HL-60/S4 (cell line): ENCODE results near the gene PRDM5.

ENCODE experiments used
- in situ Hi-C: fragments of 300-500 bp; cut with MboI; formaldehyde crosslinking; loops from 2 replicates; pipeline ENCODE4 v1.14.3; 2022; ENCODE audit warnings: low sequenced_read_pairs

Gene PRDM5

DNA sequence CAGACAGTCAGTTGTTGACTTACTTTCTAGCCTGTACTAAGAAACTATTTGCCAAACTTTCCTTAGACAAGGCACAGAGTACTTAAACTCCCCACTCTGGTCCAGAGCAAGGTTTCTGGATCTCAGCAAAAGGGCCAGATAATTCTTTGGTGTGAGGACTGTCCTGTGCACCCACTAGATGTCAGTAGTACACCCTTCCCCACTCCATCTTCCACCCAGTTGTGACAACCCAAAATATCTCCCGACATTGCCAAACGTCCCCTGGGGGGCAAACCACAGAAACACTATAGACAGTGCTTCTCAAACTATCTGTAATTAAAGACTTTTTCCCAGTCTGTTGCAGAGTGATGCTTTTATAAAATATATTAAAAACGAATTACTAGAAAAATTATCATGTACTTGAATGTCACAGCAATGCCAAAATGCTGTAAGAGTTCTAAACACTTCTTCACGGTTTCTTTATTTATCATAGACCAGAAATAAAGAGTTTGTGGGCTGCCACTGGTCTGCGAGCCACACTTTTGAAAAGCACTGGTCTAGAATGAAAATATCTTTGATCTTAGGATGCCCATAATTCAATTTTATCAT lies 203.5 kb downstream of the PRDM5 start:
- in situ Hi-C loops: no loop called here

GRCh38 chr4:120716346-120716745 lies 206.2 kb downstream of the PRDM5 start:
- in situ Hi-C loops: no loop called here

GRCh38 chr4:120714417-120715010 lies 208.0 kb downstream of the PRDM5 start:
- in situ Hi-C loops: no loop called here

DNA sequence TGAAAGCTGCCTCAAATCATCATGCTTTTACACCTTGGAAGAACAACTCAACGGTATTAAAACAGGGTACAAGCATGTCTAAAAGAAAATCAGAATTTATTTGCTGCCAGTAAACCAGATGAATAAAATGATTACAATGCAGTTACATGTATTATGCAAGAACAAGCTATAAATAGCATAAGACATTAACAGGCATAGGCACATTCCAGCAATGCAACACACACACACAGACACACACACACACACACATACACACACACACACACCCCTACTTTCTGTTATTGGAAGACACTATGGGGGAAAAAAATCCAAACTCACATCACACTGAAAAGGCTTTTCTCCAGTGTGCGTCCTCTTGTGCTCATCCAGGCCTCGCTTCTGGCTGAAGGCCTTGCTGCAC lies 212.5 kb downstream of the PRDM5 start:
- in situ Hi-C loops: no loop called here

DNA sequence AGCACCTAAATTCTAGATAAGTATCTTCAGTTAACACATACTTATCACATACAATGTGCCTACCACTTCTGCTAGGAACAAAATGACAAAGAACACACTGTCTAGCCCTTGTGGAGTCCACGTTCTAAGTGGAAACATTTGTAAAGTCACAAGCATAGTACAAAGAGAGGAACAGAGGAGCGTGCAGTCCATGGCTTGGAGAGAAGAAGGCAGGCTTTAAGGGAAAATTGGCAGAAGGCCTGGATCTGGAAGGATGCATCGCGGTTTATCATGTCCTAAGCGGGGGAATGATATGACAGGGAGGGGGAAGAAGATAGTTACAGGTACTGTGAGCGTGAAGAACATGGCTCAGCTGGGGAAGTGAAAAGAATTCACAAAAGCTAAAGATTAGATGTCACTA lies 218.0 kb downstream of the PRDM5 start:
- in situ Hi-C loops: no loop called here

DNA sequence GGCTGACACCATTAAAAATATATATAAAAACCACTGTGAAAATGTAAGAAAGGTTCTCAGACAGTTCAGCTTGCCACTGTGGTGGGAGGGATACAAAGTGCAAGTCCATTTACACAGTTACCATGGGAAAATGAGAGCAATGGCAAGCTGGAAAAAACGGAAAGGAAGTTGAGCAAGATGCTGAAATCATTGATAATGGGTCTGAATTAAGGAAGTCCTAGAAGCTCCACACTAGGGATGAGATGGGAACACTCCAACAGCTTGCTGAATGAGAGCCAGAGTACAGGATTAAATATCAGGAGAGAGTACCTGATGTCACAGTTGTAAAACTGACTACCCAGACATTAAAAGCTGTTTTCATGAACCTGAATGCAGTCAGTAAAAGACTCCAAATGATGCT lies 218.6 kb downstream of the PRDM5 start:
- in situ Hi-C loops: no loop called here

GRCh38 chr4:120699354-120699753 lies 223.2 kb downstream of the PRDM5 start:
- in situ Hi-C loops: no loop called here

DNA sequence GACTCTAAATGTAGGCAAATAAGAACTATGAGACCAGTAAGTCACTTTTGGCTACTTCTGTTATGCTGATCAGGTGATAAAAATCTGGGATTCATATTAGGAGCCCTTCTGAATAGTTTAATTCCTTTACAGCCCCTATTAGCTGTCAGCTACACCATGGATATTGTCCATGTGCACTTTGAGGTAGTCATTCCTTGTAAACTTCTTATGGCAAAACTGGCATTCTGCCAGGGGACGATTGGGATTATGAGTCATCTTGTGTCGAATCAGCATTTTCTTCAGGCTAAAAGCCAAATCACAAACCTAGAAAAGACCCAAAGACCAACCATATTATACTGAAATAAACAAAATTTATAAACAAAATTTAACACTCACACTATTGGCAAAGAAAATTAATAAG lies 227.6 kb downstream of the PRDM5 start:
- in situ Hi-C loops: no loop called here

GRCh38 chr4:120693816-120694215 lies 228.7 kb downstream of the PRDM5 start:
- in situ Hi-C loops: no loop called here

- in situ Hi-C loops: no loop called here
Observed at GRCh38 chr4:120692964-120693363, 229.6 kb downstream of the PRDM5 start.

DNA sequence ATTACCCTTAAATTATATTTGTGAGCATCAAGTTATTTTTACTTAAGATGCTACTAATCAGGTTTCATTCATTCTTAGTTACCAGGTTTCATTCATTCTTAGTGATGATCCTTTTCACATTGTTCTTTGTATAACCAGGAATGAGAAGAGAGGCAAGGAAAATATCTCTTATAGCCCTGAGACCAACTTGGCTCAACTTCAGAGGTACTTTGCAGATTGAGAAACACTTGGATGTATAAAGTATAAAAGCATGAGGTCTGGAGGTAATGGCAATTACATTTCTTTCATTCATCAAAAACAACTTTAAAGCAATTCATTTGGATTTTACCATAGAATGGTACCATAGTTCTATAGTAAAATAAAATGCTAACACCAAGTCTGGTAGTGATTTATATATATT lies 231.0 kb downstream of the PRDM5 start:
- in situ Hi-C loops: no loop called here

DNA sequence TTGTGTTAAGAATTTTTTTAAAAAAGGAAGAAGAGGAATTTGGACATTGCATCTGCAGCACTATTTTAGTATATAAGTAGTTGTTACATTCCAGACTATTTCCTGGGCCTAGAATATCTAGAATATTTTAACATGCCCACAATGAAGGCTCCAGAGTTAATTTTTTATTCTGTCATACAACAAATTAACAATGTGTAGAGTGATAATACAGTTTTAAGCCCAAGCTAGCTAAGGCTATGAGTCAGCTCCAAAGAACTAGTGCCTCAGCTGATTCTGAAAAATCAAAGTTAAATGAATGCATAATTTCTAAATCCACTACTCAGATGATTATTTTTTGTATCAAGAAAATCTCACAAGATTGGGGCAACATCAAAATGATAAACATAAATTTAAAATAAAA lies 231.4 kb downstream of the PRDM5 start:
- in situ Hi-C loops: no loop called here

DNA sequence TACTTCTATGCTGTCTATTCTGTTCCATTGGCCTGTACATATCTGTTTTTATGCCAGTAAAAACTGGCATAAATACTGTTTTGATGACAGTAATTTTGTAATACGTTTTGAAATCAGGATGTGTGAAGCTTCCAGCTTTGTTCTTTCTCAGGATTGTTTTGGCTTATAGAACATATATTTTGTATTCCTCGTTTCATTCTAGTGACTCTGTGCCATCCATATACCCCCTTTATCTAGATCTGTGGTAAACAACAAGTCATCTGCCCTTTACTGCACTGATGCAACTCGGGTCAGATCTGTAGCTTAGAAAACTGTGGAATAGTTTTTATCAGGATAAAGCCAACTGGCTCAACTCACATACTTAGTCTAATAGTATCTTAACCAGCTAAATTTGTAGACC lies 233.7 kb downstream of the PRDM5 start:
- in situ Hi-C loops: no loop called here

GRCh38 chr4:120685756-120686278 lies 236.7 kb downstream of the PRDM5 start:
- in situ Hi-C loops: no loop called here

GRCh38 chr4:120683897-120684540 lies 238.5 kb downstream of the PRDM5 start:
- in situ Hi-C loops: no loop called here

GRCh38 chr4:120682981-120683380 lies 239.5 kb downstream of the PRDM5 start:
- in situ Hi-C loops: no loop called here

- in situ Hi-C loops: no loop called here
Observed at GRCh38 chr4:120680647-120681228, 241.8 kb downstream of the PRDM5 start.

DNA sequence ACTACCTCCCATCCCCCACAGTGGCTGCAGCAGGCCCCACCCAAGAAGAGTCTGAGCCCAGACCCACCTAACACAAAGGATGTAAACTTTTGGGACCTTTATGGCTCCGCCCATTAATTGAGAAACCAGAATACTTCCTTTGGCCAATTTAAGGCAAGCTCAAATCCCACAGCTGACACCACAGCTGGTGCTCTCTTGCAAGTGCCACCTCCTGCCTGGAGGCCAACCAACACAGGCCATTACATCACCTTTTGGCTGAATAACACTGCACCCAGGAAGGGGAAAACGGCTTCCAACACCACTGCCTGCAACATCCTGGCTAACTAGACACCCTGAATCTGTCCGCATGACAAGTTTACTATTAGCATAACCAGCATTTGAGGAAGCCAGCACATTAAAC lies 248.8 kb downstream of the PRDM5 start:
- in situ Hi-C loops: no loop called here

DNA sequence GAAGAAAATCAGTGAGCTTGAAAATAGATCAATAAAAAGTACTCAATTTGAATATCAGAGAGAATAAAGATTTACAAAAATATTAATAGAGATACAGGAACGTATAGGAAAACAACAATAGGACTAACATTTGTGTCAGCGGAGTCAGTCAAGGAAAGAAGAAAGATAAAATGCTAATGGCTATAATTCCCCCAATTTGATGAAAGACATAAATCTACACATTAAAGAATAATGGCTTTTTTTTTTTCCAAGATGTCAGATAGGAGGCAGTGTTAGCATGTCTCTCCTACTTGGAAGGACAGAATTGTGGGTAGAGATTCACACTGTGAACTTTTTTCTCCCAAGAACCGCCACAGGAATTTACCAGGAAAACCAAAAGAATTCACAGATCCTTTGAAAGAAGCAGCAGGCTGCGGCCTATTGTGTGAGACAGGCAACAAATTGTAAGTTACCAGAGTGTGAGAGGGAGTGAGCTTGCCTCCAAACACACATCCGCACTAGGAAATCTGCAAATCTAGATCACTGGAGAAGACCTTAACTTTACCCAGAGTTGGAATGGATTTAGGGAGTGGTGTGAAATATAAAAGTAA lies 249.9 kb downstream of the PRDM5 start:
- in situ Hi-C loops: no loop called here

GRCh38 chr4:120672076-120672475 lies 250.4 kb downstream of the PRDM5 start:
- in situ Hi-C loops: no loop called here

DNA sequence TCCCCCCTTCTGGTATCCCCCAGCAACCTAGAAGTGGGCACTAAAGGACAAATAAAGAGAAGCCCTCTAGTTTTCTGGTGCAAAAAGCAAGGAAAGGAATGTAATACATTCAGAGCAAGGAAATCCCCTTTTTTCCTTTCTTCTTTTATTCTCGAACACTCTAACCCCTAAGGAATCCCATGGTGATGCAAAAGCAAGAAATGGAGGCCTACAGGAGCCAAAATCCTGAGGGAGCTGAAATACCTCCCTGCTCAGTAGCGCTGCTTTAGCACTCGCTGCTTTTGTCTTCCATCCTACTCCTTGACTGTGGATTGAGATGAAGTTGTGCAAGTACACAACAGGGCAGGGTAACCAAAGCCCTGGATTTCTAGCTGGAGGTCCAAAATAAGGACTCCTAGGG lies 251.0 kb downstream of the PRDM5 start:
- in situ Hi-C loops: no loop called here

DNA sequence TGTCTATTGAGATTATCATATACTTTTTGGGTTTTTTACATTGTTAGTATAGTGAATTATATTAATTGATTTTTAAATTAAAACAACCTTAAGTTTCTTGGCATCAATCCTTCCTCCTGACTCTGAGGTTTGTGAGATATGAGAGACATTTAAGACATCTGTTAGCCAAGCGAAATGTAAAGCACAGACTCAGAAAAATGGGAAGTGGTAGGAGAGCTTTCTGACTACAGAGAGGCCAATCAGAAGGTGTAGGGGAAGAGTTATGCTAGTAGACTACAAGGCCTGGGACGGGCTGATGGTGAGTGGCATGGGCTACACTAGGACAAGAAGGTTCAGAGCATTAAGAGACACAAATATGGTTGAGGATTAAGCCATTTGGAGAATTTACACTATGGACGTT lies 255.4 kb downstream of the PRDM5 start:
- in situ Hi-C loops: no loop called here
